Measurements from ENCODE around the gene WNT3.

Gene WNT3

GRCh38 chr17:46820592-46821450, 2.3 kb upstream of the WNT3 start:
- Histone ChIP-seq H3K4me1 (ENCODE audit: insufficient read depth, low read length, severe bottlenecking) (peaks cover 44% of the 10 kb centered on the region), H3K36me3 (ENCODE audit: insufficient read depth, low read length) (no peaks in the 10 kb centered on the region), H3K79me2 (ENCODE audit: insufficient read depth, low read length) (no peaks in the 10 kb centered on the region), H3K4me3 (ENCODE audit: low read depth, low read length, poor library complexity, severe bottlenecking) (no peak overlapping the region), H3K9me2 (ENCODE audit: low read depth, low read length) (no peaks in the 10 kb centered on the region), H3K4me2 (ENCODE audit: low read length) (no peak overlapping the region), H4K20me1 (ENCODE audit: insufficient read depth, low read length) (no peaks in the 10 kb centered on the region), H3F3A (ENCODE audit: insufficient read depth, low read length) (no peaks in the 10 kb centered on the region), H3K9me3 (ENCODE audit: low read length) (no peaks in the 10 kb centered on the region), H3K9ac (ENCODE audit: low read length) (no peak overlapping the region), H3K27me3 (ENCODE audit: insufficient read depth, low read length) (no peaks in the 10 kb centered on the region), H2AFZ (ENCODE audit: low read length) (no peak overlapping the region), H3K27ac (ENCODE audit: low read depth, low read length, poor library complexity, severe bottlenecking) (no peak overlapping the region)
- TF ChIP-seq CTCF (IDR thresholded peaks at IDR 0.05; ENCODE audit: low read length) = no peak
- no peak for TF ChIP-seq EZH2 (IDR thresholded peaks at IDR 0.05; ENCODE audit: borderline replicate concordance, low read length)

GRCh38 chr17:46819906-46820351, 1.4 kb upstream of the WNT3 start:
- peaks cover 44% of the 10 kb centered on the region for H3K4me1 ChIP-seq (ENCODE audit: insufficient read depth, low read length, severe bottlenecking)
- no peak overlapping the region for H3K4me2 ChIP-seq (ENCODE audit: low read length)
- no peak overlapping the region for H3K27ac ChIP-seq (ENCODE audit: low read depth, low read length, poor library complexity, severe bottlenecking)
- H3K9me2 ChIP-seq (ENCODE audit: low read depth, low read length) = no peaks in the 10 kb centered on the region
- H2AFZ ChIP-seq (ENCODE audit: low read length) = no peak overlapping the region
- H3K9ac ChIP-seq (ENCODE audit: low read length) = no peak overlapping the region
- no peaks in the 10 kb centered on the region for H3K9me3 ChIP-seq (ENCODE audit: low read length)
- H4K20me1 ChIP-seq (ENCODE audit: insufficient read depth, low read length) = no peaks in the 10 kb centered on the region
- H3K27me3 ChIP-seq (ENCODE audit: insufficient read depth, low read length) = no peaks in the 10 kb centered on the region
- H3F3A ChIP-seq (ENCODE audit: insufficient read depth, low read length) = no peaks in the 10 kb centered on the region
- no peaks in the 10 kb centered on the region for H3K36me3 ChIP-seq (ENCODE audit: insufficient read depth, low read length)
- TF ChIP-seq CTCF (IDR thresholded peaks at IDR 0.05; ENCODE audit: low read length) (no peak), EZH2 (IDR thresholded peaks at IDR 0.05; ENCODE audit: borderline replicate concordance, low read length) (no peak)
- H3K4me3 ChIP-seq (ENCODE audit: low read depth, low read length, poor library complexity, severe bottlenecking) = no peak overlapping the region
- H3K79me2 ChIP-seq (ENCODE audit: insufficient read depth, low read length) = no peaks in the 10 kb centered on the region

- H3K36me3 ChIP-seq (ENCODE audit: insufficient read depth, low read length) = no peaks in the 10 kb centered on the region
- H3K9ac ChIP-seq (ENCODE audit: low read length) = peak overlapping the region; percentile 52
- H3K27ac ChIP-seq (ENCODE audit: low read depth, low read length, poor library complexity, severe bottlenecking) = no peak overlapping the region
- no peaks in the 10 kb centered on the region for H3F3A ChIP-seq (ENCODE audit: insufficient read depth, low read length)
- H3K9me2 ChIP-seq (ENCODE audit: low read depth, low read length) = no peaks in the 10 kb centered on the region
- H3K27me3 ChIP-seq (ENCODE audit: insufficient read depth, low read length) = no peaks in the 10 kb centered on the region
- peak overlapping the region; percentile 61 for H3K4me3 ChIP-seq (ENCODE audit: low read depth, low read length, poor library complexity, severe bottlenecking)
- H2AFZ ChIP-seq (ENCODE audit: low read length) = no peak overlapping the region
- H3K4me1 ChIP-seq (ENCODE audit: insufficient read depth, low read length, severe bottlenecking) = peaks cover 44% of the 10 kb centered on the region
- no peaks in the 10 kb centered on the region for H3K9me3 ChIP-seq (ENCODE audit: low read length)
- peak overlapping the region; percentile 70 for H3K4me2 ChIP-seq (ENCODE audit: low read length)
- H4K20me1 ChIP-seq (ENCODE audit: insufficient read depth, low read length) = no peaks in the 10 kb centered on the region
- no peaks in the 10 kb centered on the region for H3K79me2 ChIP-seq (ENCODE audit: insufficient read depth, low read length)
- TF ChIP-seq EZH2 (IDR thresholded peaks at IDR 0.05; ENCODE audit: borderline replicate concordance, low read length) = no peak
- no peak for TF ChIP-seq CTCF (IDR thresholded peaks at IDR 0.05; ENCODE audit: low read length)
These were observed 702 bp upstream of the WNT3 start for GRCh38 chr17:46818929-46819859.

Measured in OCI-LY1 (cell line).